RWPE1 (cell line): Measurements from ENCODE around the gene TSR2.

Experiments used
- CTCF ChIA-PET: fragments of 350-600 bp; sonication (Branson Sonifier 250); formaldehyde crosslinking; extraction: SDS; loops from one replicate; lab custom pipeline; 2021; lab: Yijun Ruan, JAX
- POLR2A ChIA-PET: fragments of 400-600 bp; formaldehyde crosslinking; extraction: SDS; loops from one replicate; lab custom pipeline; 2020; ENCODE audit warnings: antibody characterized with exemption; ENCODE audit not compliant: low non-redundant PET; lab: Yijun Ruan, JAX
- DNase-seq: peaks from one replicate; pipeline ENCODE4 v3.0.0; 2012; ENCODE audit warnings: low spot score
- H3K27ac ChIP-seq: fragments of 450-650 bp; 2 replicates; pipeline ENCODE4 v1.5.1; 2017
- TF ChIP-seq, protein P1 (sequence below): fragments of 450-650 bp; conservative IDR thresholded peaks from 2 replicates; pipeline ENCODE4 v1.5.1; 2017; ENCODE audit warnings: low read depth, mild to moderate bottlenecking

The TSR2 gene

DNA sequence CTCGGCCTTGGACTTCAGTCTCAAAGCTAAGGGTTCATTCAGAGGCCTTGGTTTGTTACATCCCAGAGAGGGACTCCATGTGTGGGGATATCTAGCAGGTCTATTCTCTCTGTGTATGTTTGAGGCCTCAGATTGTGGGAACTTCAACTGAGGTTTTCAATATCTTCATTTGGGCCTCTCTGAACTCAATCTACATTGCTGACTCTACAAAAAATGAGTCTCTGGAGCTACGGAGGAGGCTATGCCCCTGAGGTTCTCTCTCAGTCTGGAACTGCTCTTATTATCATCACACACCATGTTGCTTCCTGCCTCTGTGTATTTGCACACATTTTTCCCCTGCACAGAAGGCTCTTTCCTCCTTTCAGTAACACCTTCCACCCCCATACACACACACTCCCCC is 5.1 kb upstream of the TSR2 start:
- CTCF ChIA-PET = no interaction called here
- TF ChIP-seq, protein P1, sequence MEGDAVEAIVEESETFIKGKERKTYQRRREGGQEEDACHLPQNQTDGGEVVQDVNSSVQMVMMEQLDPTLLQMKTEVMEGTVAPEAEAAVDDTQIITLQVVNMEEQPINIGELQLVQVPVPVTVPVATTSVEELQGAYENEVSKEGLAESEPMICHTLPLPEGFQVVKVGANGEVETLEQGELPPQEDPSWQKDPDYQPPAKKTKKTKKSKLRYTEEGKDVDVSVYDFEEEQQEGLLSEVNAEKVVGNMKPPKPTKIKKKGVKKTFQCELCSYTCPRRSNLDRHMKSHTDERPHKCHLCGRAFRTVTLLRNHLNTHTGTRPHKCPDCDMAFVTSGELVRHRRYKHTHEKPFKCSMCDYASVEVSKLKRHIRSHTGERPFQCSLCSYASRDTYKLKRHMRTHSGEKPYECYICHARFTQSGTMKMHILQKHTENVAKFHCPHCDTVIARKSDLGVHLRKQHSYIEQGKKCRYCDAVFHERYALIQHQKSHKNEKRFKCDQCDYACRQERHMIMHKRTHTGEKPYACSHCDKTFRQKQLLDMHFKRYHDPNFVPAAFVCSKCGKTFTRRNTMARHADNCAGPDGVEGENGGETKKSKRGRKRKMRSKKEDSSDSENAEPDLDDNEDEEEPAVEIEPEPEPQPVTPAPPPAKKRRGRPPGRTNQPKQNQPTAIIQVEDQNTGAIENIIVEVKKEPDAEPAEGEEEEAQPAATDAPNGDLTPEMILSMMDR = no peak
- DNase-seq = no peak
- no peak overlapping the region for H3K27ac ChIP-seq
- POLR2A ChIA-PET = no interaction called here

DNA sequence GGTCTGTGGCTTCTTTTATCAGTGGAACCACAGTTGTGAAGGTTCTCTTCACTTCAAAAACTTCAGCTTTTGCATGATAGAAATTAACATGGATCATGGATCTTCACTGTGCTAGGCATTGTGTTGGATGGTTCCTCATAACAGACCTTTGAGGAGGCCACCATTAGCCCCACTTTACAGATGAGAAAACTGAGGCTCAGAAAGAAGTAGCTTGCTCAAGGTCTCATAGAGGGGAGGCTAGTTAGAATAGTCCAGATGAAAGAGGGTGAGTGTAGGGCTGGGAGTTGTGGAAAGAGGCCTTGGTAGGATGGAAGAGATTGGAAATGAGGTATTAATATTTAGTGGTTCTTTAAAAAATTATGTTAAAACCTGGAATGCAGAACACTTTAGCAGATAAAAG is 2.6 kb downstream of the TSR2 start:
- H3K27ac ChIP-seq = no peak overlapping the region
- CTCF ChIA-PET = interaction anchor here (0.6 to 1.3 kb wide), 2 partner anchors 18 to 62 kb away, joined by 3 to 5 read pairs; no protein-coding TSS in a partner anchor
- TF ChIP-seq, protein P1 = no peak
- DNase-seq = no peak
- POLR2A ChIA-PET = no interaction called here

DNA sequence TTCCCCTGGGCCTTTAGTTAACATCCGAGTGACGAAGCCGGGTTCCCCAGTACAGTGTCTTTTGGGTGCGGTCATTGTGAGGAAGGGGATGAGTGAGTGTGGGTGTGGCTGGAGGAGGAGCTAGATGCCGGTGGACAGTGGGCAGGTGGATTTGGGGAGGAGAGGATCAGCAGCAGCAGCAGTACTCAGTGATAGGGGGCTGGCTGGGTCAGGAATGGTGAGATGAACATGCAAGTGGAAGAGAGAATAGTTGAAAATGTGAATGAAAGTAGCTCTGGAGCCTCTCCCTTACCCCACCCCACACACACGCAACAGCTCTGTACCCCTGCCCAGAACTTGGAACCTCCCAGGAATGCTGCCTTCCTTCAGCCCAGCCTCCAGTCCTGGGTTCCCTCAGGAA is 4.5 kb downstream of the TSR2 start:
- CTCF ChIA-PET = no interaction called here
- H3K27ac ChIP-seq = no peak overlapping the region
- POLR2A ChIA-PET = no interaction called here
- DNase-seq = no peak
- TF ChIP-seq, protein P1 = no peak

DNA sequence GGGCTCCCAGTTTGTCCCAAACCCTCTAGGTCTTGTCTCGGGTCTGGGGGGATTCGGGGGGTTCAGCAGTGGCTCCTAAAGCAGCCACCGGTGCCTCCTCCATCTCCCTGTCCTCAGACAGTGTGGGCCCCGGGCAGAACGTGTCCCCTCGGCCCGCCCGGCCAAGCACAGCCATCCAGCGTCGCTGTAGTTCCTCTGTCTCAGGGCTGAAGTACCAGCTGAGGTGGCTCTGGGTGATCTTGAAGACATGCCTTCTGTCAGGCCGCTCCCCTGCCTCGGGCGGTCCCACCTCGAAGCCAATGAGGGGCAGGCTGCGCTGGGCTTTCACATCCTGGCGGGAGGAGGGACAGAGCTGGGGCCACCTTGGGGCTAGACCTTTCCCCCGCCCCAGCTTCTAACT is 5.9 kb downstream of the TSR2 start:
- POLR2A ChIA-PET = no interaction called here

DNA sequence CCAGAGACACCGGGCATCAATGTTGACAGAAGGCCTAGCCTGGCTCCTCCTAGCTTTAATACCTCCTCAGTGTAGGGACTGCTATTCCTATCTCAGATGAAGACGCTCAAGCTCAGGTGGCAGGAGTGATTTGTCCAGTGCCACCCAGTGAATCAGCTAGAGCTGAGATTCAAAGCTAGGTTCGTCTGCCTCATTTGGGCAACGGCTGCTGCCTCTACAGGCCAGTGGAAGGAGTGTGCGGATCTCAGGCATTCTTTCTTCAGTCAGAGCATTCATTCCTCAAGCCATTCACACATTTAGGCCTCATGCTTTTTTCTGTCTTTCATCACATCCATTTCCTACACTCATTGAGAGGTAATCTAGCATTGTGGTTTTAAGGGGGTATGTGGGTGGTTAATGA is 7.3 kb downstream of the TSR2 start:
- TF ChIP-seq, protein P1 = no peak; the same call in 1 of the 2 replicates
- ChIA-PET POLR2A (no interaction called here), CTCF (no interaction called here)
- H3K27ac ChIP-seq = no peak overlapping the region
- no peak for DNase-seq

More for the DNA sequence above, 5.9 kb downstream of the TSR2 start:
- no peak overlapping the region for H3K27ac ChIP-seq
- CTCF ChIA-PET = no interaction called here
- no peak for DNase-seq
- TF ChIP-seq, protein P1 = no peak

- TF ChIP-seq, protein P1 = no peak
- no peak overlapping the region for H3K27ac ChIP-seq
- DNase-seq = no peak
- POLR2A ChIA-PET = no interaction called here
- CTCF ChIA-PET = no interaction called here
These were observed 9.7 kb downstream of the TSR2 start for GRCh38 chrX:54449929-54450328.

DNA sequence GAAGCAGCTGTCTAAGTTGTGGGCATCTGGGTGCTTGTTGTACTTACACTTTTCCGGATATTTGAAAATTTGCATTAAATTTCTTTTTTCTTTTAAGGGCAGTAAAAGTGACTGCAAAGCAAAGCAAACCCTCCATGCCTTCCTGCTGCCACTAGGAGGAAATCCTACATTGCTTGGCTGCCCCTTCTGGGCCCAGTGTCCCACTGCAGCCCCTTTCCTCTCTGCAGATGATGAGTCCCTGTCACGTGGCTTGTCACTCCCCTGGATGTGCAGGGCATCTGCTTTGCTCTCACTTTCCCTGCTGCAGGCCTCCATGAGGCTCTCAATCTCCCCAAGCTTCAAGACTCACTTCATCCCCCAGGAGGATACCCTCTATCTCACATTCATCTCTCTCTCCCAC is 12.7 kb downstream of the TSR2 start:
- CTCF ChIA-PET = no interaction called here
- H3K27ac ChIP-seq = no peak overlapping the region
- POLR2A ChIA-PET = no interaction called here
- no peak for DNase-seq
- TF ChIP-seq, protein P1 = no peak
